ENCODE results near the gene DLG2.

GRCh38 chr11:84544566-84544965 lies 1082.6 kb downstream of the DLG2 start:
- TF ChIP-seq BHLHE40 (IDR thresholded peaks at IDR 0.05; ENCODE audit: low read depth, low read length) (no peak), POLR2A (IDR thresholded peaks at IDR 0.05; ENCODE audit: low read depth, low read length) (no peak), MXI1 (IDR thresholded peaks at IDR 0.05; ENCODE audit: borderline replicate concordance, low read depth, low read length) (no peak), MAFK (IDR thresholded peaks at IDR 0.05; ENCODE audit: low read depth, low read length) (no peak), RFX5 (IDR thresholded peaks at IDR 0.05; ENCODE audit: low read depth, low read length) (no peak), USF2 (IDR thresholded peaks at IDR 0.05; ENCODE audit: low read depth, low read length) (no peak), CEBPB (IDR thresholded peaks at IDR 0.05; ENCODE audit: low read depth, low read length) (no peak), RAD21 (IDR thresholded peaks at IDR 0.05; ENCODE audit: low read length) (no peak), CHD1 (IDR thresholded peaks at IDR 0.05; ENCODE audit: low read depth, low read length) (no peak)
- TF ChIP-seq, protein P1, sequence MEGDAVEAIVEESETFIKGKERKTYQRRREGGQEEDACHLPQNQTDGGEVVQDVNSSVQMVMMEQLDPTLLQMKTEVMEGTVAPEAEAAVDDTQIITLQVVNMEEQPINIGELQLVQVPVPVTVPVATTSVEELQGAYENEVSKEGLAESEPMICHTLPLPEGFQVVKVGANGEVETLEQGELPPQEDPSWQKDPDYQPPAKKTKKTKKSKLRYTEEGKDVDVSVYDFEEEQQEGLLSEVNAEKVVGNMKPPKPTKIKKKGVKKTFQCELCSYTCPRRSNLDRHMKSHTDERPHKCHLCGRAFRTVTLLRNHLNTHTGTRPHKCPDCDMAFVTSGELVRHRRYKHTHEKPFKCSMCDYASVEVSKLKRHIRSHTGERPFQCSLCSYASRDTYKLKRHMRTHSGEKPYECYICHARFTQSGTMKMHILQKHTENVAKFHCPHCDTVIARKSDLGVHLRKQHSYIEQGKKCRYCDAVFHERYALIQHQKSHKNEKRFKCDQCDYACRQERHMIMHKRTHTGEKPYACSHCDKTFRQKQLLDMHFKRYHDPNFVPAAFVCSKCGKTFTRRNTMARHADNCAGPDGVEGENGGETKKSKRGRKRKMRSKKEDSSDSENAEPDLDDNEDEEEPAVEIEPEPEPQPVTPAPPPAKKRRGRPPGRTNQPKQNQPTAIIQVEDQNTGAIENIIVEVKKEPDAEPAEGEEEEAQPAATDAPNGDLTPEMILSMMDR (conservative IDR thresholded peaks at IDR 0.05; ENCODE audit: low read depth, low read length): no peak

All from IMR-90 (cell line).